ENCODE results near the gene SMIM33. TPM values are rescaled to one million over a fixed set of nuclear protein-coding genes. Genes with fewer than 3 reads are reported as not detected.

Gene SMIM33
- total RNA-seq, 1 experiment from 2014 or later: not detected

DNA sequence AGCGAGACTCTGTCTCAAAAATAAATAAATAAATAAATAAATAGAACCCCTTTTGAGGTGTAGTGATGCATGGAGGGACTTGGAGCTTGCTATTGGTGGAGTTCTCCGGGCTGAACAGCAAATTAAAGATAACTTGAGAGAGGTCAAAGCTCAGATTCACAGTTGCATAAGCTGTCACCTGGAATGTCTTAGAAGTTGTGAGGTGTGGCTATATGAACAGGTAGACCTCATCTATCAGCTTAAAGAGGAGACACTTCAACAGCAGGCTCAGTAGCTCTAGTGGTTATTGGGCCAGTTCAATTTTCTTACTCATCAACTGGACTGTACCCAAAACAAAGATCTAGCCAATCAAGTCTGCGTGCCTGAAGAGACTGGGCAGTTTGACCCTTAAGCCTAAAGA lies 23.5 kb downstream of the SMIM33 start (continued):
- TF ChIP-seq NFYB (CRISPR knock-in tag; conservative IDR thresholded peaks at IDR 0.05; ENCODE audit: low read depth) (no peak), NR2C2 (CRISPR knock-in tag; IDR thresholded peaks at IDR 0.05) (no peak), GRHL2 (CRISPR knock-in tag; IDR thresholded peaks at IDR 0.05; ENCODE audit: insufficient replicate concordance, severe bottlenecking) (no peak)
- TF ChIP-seq, protein P1, sequence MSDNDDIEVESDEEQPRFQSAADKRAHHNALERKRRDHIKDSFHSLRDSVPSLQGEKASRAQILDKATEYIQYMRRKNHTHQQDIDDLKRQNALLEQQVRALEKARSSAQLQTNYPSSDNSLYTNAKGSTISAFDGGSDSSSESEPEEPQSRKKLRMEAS (CRISPR knock-in tag; IDR thresholded peaks at IDR 0.05): no peak
- TF ChIP-seq, protein P2, sequence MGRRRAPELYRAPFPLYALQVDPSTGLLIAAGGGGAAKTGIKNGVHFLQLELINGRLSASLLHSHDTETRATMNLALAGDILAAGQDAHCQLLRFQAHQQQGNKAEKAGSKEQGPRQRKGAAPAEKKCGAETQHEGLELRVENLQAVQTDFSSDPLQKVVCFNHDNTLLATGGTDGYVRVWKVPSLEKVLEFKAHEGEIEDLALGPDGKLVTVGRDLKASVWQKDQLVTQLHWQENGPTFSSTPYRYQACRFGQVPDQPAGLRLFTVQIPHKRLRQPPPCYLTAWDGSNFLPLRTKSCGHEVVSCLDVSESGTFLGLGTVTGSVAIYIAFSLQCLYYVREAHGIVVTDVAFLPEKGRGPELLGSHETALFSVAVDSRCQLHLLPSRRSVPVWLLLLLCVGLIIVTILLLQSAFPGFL (CRISPR knock-in tag; IDR thresholded peaks at IDR 0.05; ENCODE audit: borderline replicate concordance): no peak
- TF ChIP-seq, protein P3, sequence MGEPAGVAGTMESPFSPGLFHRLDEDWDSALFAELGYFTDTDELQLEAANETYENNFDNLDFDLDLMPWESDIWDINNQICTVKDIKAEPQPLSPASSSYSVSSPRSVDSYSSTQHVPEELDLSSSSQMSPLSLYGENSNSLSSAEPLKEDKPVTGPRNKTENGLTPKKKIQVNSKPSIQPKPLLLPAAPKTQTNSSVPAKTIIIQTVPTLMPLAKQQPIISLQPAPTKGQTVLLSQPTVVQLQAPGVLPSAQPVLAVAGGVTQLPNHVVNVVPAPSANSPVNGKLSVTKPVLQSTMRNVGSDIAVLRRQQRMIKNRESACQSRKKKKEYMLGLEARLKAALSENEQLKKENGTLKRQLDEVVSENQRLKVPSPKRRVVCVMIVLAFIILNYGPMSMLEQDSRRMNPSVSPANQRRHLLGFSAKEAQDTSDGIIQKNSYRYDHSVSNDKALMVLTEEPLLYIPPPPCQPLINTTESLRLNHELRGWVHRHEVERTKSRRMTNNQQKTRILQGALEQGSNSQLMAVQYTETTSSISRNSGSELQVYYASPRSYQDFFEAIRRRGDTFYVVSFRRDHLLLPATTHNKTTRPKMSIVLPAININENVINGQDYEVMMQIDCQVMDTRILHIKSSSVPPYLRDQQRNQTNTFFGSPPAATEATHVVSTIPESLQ (CRISPR knock-in tag; IDR thresholded peaks at IDR 0.05): no peak
- TF ChIP-seq, protein P4, sequence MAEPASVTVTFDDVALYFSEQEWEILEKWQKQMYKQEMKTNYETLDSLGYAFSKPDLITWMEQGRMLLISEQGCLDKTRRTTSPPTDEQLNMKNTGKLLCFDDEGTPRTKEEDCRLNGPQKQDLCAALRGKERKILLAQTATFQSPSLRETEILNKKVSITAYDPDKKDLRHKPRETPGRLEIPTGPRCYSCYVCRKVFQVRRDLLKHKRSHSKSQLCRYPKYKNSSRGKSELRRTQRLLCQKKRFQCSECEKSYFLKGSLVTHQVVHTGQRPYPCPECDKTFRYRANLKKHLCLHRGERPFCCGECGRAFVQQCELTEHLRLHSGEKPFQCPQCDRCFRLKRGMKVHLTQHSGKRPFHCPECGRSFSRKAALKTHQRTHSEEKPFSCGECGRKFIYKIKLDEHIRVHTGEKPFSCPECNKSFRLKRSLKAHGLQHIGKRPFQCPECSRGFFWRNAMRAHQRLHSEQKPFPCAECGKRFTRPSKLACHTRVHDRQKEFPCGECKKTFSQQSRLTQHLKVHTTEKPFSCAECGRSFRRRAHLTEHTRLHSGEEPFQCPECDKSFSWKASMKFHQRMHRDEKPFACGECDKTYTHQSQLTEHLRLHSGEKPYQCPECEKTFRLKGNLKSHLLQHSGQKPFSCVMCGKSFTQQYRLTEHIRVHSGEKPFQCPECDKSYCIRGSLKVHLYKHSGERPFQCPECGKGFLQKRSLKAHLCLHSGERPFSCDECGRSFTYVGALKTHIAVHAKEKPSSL (CRISPR knock-in tag; conservative IDR thresholded peaks at IDR 0.05): no peak

DNA sequence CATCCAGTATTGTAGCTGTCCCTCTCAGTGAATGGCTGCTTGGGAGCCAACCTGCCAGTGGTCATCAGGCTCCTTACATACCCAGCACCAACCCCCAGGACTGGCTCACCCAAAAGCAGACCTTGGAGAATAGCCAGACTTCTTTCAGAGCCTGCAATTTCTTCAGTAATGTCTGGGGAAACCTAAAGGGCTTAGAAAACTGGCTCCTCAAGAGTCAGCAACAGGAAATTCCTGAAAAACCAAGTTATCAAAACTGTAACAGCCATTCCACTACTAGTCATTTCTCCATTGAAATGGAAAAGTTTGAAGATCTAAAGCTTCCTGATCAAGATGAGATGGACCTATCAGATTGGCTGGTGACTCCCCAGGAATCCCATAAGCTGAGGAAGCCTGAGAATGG lies 24.0 kb downstream of the SMIM33 start:
- ATAC-seq (no peak), DNase-seq (ENCODE audit: low spot score) (no peak)
- CTCF ChIA-PET: interaction anchor here (0.7 kb wide), 1 partner anchor 18 kb away, joined by 3 read pairs; no protein-coding TSS in a partner anchor
- Mint-ChIP-seq H3K4me1 (no peaks in the 10 kb centered on the region), H3K27ac (no peak overlapping the region), H3K9me3 (no peaks in the 10 kb centered on the region), H3K27me3 (ENCODE audit: low read depth) (no peaks in the 10 kb centered on the region), H3K36me3 (no peaks in the 10 kb centered on the region), H3K4me3 (no peak overlapping the region)
- POLR2A ChIA-PET: no interaction called here
- no peak for TF ChIP-seq HMGA2 (CRISPR knock-in tag; IDR thresholded peaks at IDR 0.05)
- TF ChIP-seq RORB (CRISPR knock-in tag; IDR thresholded peaks at IDR 0.05): no peak
- TF ChIP-seq, protein P5, sequence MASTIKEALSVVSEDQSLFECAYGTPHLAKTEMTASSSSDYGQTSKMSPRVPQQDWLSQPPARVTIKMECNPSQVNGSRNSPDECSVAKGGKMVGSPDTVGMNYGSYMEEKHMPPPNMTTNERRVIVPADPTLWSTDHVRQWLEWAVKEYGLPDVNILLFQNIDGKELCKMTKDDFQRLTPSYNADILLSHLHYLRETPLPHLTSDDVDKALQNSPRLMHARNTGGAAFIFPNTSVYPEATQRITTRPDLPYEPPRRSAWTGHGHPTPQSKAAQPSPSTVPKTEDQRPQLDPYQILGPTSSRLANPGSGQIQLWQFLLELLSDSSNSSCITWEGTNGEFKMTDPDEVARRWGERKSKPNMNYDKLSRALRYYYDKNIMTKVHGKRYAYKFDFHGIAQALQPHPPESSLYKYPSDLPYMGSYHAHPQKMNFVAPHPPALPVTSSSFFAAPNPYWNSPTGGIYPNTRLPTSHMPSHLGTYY (CRISPR knock-in tag; IDR thresholded peaks at IDR 0.05): no peak
- TF ChIP-seq, protein P6, sequence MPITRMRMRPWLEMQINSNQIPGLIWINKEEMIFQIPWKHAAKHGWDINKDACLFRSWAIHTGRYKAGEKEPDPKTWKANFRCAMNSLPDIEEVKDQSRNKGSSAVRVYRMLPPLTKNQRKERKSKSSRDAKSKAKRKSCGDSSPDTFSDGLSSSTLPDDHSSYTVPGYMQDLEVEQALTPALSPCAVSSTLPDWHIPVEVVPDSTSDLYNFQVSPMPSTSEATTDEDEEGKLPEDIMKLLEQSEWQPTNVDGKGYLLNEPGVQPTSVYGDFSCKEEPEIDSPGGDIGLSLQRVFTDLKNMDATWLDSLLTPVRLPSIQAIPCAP (CRISPR knock-in tag; IDR thresholded peaks at IDR 0.05): no peak
- TF ChIP-seq, protein P7, sequence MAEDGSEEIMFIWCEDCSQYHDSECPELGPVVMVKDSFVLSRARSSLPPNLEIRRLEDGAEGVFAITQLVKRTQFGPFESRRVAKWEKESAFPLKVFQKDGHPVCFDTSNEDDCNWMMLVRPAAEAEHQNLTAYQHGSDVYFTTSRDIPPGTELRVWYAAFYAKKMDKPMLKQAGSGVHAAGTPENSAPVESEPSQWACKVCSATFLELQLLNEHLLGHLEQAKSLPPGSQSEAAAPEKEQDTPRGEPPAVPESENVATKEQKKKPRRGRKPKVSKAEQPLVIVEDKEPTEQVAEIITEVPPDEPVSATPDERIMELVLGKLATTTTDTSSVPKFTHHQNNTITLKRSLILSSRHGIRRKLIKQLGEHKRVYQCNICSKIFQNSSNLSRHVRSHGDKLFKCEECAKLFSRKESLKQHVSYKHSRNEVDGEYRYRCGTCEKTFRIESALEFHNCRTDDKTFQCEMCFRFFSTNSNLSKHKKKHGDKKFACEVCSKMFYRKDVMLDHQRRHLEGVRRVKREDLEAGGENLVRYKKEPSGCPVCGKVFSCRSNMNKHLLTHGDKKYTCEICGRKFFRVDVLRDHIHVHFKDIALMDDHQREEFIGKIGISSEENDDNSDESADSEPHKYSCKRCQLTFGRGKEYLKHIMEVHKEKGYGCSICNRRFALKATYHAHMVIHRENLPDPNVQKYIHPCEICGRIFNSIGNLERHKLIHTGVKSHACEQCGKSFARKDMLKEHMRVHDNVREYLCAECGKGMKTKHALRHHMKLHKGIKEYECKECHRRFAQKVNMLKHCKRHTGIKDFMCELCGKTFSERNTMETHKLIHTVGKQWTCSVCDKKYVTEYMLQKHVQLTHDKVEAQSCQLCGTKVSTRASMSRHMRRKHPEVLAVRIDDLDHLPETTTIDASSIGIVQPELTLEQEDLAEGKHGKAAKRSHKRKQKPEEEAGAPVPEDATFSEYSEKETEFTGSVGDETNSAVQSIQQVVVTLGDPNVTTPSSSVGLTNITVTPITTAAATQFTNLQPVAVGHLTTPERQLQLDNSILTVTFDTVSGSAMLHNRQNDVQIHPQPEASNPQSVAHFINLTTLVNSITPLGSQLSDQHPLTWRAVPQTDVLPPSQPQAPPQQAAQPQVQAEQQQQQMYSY (CRISPR knock-in tag; IDR thresholded peaks at IDR 0.05): no peak
- TF ChIP-seq, protein P4 (CRISPR knock-in tag; conservative IDR thresholded peaks at IDR 0.05): no peak
- TF ChIP-seq, protein P8, sequence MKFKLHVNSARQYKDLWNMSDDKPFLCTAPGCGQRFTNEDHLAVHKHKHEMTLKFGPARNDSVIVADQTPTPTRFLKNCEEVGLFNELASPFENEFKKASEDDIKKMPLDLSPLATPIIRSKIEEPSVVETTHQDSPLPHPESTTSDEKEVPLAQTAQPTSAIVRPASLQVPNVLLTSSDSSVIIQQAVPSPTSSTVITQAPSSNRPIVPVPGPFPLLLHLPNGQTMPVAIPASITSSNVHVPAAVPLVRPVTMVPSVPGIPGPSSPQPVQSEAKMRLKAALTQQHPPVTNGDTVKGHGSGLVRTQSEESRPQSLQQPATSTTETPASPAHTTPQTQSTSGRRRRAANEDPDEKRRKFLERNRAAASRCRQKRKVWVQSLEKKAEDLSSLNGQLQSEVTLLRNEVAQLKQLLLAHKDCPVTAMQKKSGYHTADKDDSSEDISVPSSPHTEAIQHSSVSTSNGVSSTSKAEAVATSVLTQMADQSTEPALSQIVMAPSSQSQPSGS (CRISPR knock-in tag; IDR thresholded peaks at IDR 0.05; ENCODE audit: borderline replicate concordance, low read depth): no peak
- no peak for TF ChIP-seq ZBTB21 (CRISPR knock-in tag; IDR thresholded peaks at IDR 0.05; ENCODE audit: borderline replicate concordance)
- TF ChIP-seq CBFB (CRISPR knock-in tag; IDR thresholded peaks at IDR 0.05; ENCODE audit: low read depth): no peak
- TF ChIP-seq ZNF423 (CRISPR knock-in tag; IDR thresholded peaks at IDR 0.05): no peak
- TF ChIP-seq, protein P9, sequence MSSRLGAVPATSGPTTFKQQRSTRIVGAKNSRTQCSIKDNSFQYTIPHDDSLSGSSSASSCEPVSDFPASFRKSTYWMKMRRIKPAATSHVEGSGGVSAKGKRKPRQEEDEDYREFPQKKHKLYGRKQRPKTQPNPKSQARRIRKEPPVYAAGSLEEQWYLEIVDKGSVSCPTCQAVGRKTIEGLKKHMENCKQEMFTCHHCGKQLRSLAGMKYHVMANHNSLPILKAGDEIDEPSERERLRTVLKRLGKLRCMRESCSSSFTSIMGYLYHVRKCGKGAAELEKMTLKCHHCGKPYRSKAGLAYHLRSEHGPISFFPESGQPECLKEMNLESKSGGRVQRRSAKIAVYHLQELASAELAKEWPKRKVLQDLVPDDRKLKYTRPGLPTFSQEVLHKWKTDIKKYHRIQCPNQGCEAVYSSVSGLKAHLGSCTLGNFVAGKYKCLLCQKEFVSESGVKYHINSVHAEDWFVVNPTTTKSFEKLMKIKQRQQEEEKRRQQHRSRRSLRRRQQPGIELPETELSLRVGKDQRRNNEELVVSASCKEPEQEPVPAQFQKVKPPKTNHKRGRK (CRISPR knock-in tag; IDR thresholded peaks at IDR 0.05; ENCODE audit: borderline replicate concordance): no peak
- no peak for TF ChIP-seq ZNF219 (CRISPR knock-in tag; IDR thresholded peaks at IDR 0.05; ENCODE audit: borderline replicate concordance)
